Natural killer cell (primary cell): ENCODE data around the gene SOX11. TPM values are rescaled to one million over a fixed set of nuclear protein-coding genes. Genes with fewer than 3 reads are reported as not detected.

Experiments used
- ATAC-seq, 3 donors: fragments of 150-1000 bp in 2 of 3; fragments of 200-7000 bp in 1 of 3; cut with Tn5 transposase; 1 replicate in 1 of 3; 2 replicates in 2 of 3; pipeline ENCODE4 v1.10.0; 2021; ENCODE audit warnings: mild to moderate bottlenecking in 2 of 3, moderate library complexity in 2 of 3
- DNase-seq, 2 donors: peaks; one replicate each; pipeline versions ENCODE4 v3.0.0 to v3.0.0-alpha.2; 2013 to 2021; ENCODE audit warnings: mixed read lengths in 1 of 2
- H3K27ac ChIP-seq: one replicate; pipeline ENCODE4 v1.5.1; 2013; ENCODE audit warnings: mild to moderate bottlenecking, low read length
- H3K27me3 ChIP-seq: one replicate; pipeline ENCODE4 v1.6.1; 2013; ENCODE audit warnings: low read length; ENCODE audit not compliant: control insufficient read depth, insufficient read depth
- H3K36me3 ChIP-seq: one replicate; pipeline ENCODE4 v1.6.1; 2013; ENCODE audit warnings: low read length; ENCODE audit not compliant: control insufficient read depth, insufficient read depth
- H3K4me1 ChIP-seq: one replicate; pipeline ENCODE4 v1.6.1; 2013; ENCODE audit warnings: low read length; ENCODE audit not compliant: control insufficient read depth, insufficient read depth
- H3K4me3 ChIP-seq: one replicate; pipeline ENCODE4 v1.5.1; 2013; ENCODE audit warnings: low read length
- H3K9me3 ChIP-seq: one replicate; pipeline ENCODE4 v1.6.1; 2013; ENCODE audit warnings: low read length; ENCODE audit not compliant: control insufficient read depth, insufficient read depth
- H3K27ac Mint-ChIP-seq, 2 donors: one replicate each; pipeline ENCODE4 v1.8.0; 2022; ENCODE audit warnings: mild to moderate bottlenecking in 2 of 2, mixed read lengths in 2 of 2, moderate library complexity in 1 of 2
- H3K27me3 Mint-ChIP-seq, 2 donors: one replicate each; pipeline ENCODE4 v1.8.0; 2022; ENCODE audit warnings: low read depth in 2 of 2, mixed read lengths in 2 of 2
- H3K36me3 Mint-ChIP-seq: one replicate; pipeline ENCODE4 v1.8.0; 2022; ENCODE audit warnings: mixed read lengths
- H3K4me1 Mint-ChIP-seq, 2 donors: one replicate each; pipeline ENCODE4 v1.8.0; 2022; ENCODE audit warnings: mixed read lengths in 2 of 2
- H3K4me3 Mint-ChIP-seq: one replicate; pipeline ENCODE4 v1.8.0; 2022; ENCODE audit warnings: mild to moderate bottlenecking, moderate library complexity, mixed read lengths
- H3K9me3 Mint-ChIP-seq, 2 donors: one replicate each; pipeline ENCODE4 v1.8.0; 2022; ENCODE audit warnings: mixed read lengths in 2 of 2
- CTCF ChIP-seq: fragments of 200-600 bp; IDR thresholded peaks from one replicate; pipeline ENCODE4 v1.8.0; 2022; ENCODE audit warnings: antibody characterized with exemption
- WGBS: methylation state at CpG from one replicate; pipeline ENCODE4 v1.1.7; 2013; ENCODE audit warnings: missing lambda C conversion rate; ENCODE audit not compliant: insufficient coverage; 5-methylcytosine and 5-hydroxymethylcytosine counted together
- intact Hi-C: fragments of 100-400 bp; cut with micrococcal nuclease; formaldehyde crosslinking; loops from one replicate; pipeline ENCODE4 v1.14.2; 2022
- total RNA-seq, 4 donors: library from RNA; stranded (reverse); fragments of 120-200 nt in 1 of 4; gene quantifications; one replicate each; pipeline versions ENCODE4 v1.2.3 to v1.2.4, GENCODE V29; 2013 to 2022

SOX11 gene
- total RNA-seq, 3 donors from 2014 or later (not counting 1 experiment from before 2014, with no cell fraction given), result not detected

DNA sequence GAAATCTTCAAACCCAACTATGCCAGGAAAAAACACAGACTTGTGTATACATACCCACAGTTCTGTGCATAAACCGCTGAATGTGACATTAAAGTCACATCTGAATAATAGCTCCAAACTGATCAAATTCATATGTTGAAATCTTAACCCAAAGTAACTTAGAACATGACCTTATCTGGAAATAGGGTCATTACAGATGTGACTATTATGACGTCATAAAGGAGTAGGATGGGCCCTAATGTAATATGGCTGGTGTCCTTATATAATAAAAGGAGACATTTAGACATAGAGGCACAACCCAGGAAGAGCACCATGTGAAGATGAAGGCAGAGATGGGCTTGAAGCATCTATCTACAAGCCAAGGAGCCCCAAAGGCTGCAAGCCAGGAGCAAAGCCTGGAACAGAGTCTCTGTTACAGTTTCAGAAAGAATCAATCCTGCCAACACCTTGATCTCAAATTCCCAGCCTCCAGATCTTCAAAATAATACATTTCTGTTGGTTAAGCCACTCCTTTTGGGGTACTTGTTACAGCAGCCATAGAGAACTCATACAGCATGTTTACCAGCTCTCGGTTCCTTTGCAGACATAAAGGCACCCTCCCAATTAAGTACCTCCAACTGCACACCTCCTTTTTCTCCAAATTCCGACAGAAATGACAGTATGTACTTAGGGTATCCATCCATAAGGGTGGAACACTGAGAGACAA lies 27.6 kb downstream of the SOX11 start:
- Mint-ChIP-seq H3K4me1 (no peaks in the 10 kb centered on the region), H3K36me3 (no peaks in the 10 kb centered on the region), H3K4me3 (no peak overlapping the region), H3K27ac (no peak overlapping the region), H3K27me3 (no peaks in the 10 kb centered on the region), H3K9me3 (peaks cover 4 to 10% of the 10 kb centered on the region in 2 donors)
- DNase-seq, result no peak
- ATAC-seq, result no peak
- no peak overlapping the region for H3K4me3 ChIP-seq
- intact Hi-C loops, result no loop called here
- H3K9me3 ChIP-seq, result no peaks in the 10 kb centered on the region
- H3K4me1 ChIP-seq, result no peaks in the 10 kb centered on the region
- H3K27ac ChIP-seq, result no peak overlapping the region
- TF ChIP-seq CTCF, result no peak
- no peaks in the 10 kb centered on the region for H3K36me3 ChIP-seq
- H3K27me3 ChIP-seq, result no peaks in the 10 kb centered on the region
- WGBS, result 71% methylated on average over 3 of the region's 4 CpGs

DNA sequence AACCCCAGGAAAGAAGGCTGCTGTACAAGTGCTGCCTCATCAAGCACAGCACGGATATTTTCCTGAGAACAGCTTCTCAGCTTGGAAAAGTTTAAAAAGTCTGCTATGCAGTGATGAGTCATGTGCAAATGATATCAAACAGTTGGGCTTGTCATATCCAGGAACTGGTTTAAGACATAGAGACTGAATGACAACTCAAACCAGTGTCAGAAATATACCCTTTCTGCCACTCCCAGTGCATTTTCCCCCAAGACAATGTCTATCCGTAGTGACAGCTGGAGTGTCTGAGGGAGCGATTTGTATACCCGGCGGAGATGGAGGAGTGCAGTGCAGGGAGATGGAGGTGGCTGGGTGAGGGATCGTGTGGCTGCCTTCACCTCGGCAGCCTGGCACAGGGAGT lies 28.2 kb downstream of the SOX11 start:
- no peak for TF ChIP-seq CTCF
- H3K4me1 Mint-ChIP-seq, result no peaks in the 10 kb centered on the region
- Histone ChIP-seq H3K4me1 (no peaks in the 10 kb centered on the region), H3K27ac (no peak overlapping the region), H3K4me3 (no peak overlapping the region), H3K27me3 (no peaks in the 10 kb centered on the region), H3K36me3 (no peaks in the 10 kb centered on the region), H3K9me3 (peaks cover 2% of the 10 kb centered on the region)
- peaks cover 4 to 10% of the 10 kb centered on the region in 2 donors for H3K9me3 Mint-ChIP-seq
- 64% methylated on average over 1 of the region's 7 CpGs for WGBS
- no peak overlapping the region for H3K4me3 Mint-ChIP-seq
- H3K36me3 Mint-ChIP-seq, result no peaks in the 10 kb centered on the region
- intact Hi-C loops, result no loop called here
- no peak overlapping the region for H3K27ac Mint-ChIP-seq
- no peaks in the 10 kb centered on the region for H3K27me3 Mint-ChIP-seq
- DNase-seq (no peak), ATAC-seq (no peak)

DNA sequence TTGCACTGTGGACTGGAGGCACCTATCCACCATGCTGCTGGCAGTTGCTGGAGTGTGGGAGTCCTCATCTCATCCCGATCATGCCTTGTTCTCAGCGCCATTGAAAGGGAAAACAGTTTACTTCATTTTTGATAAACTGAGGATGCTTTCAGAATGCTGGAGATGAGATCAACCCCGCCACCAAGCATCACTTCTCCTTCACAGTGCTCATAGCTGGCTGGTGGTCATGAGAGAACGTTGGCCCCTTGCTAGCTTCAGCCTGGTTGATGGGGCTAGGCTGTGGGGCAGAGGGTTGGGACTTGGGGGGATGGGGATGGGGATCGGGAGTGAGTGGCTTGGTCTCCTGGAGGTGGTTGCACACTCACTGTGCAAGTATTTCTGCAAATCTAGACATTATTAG lies 30.1 kb downstream of the SOX11 start:
- intact Hi-C loops, result no loop called here
- H3K27ac Mint-ChIP-seq, result no peak overlapping the region

More for the DNA sequence above, 30.1 kb downstream of the SOX11 start:
- no peaks in the 10 kb centered on the region for H3K4me1 Mint-ChIP-seq
- Histone ChIP-seq H3K9me3 (peaks cover 2% of the 10 kb centered on the region), H3K27ac (no peak overlapping the region), H3K4me1 (no peaks in the 10 kb centered on the region), H3K4me3 (no peak overlapping the region), H3K36me3 (no peaks in the 10 kb centered on the region), H3K27me3 (no peaks in the 10 kb centered on the region)
- DNase-seq (no peak), ATAC-seq (no peak)
- WGBS, result 86% methylated on average over 4 of the region's 5 CpGs
- no peaks in the 10 kb centered on the region for H3K36me3 Mint-ChIP-seq
- no peaks in the 10 kb centered on the region for H3K27me3 Mint-ChIP-seq
- H3K4me3 Mint-ChIP-seq, result no peak overlapping the region
- H3K9me3 Mint-ChIP-seq, result peaks cover 4 to 7% of the 10 kb centered on the region in 2 donors
- no peak for TF ChIP-seq CTCF
